ENCODE measurements around the gene IQUB.

- TF ChIP-seq POLR2A (IDR thresholded peaks at IDR 0.05) (no peak), CTCF (IDR thresholded peaks at IDR 0.05) (no peak)
Observed at GRCh38 chr7:123492485-123492884, 41.9 kb downstream of the IQUB start.

Data from prostate gland (tissue), 2 donors.